H1 (cell line): ENCODE data around the gene PAAF1. TPM values are rescaled to one million over a fixed set of nuclear protein-coding genes. Genes with fewer than 3 reads are reported as not detected.

Experiments
- CTCF ChIA-PET: fragments of 300-600 bp; sonication (Branson Sonifier 250); formaldehyde crosslinking; loops from one replicate; lab custom pipeline; 2021; ENCODE audit not compliant: partially characterized antibody; lab: Charles Lee
- POLR2A ChIA-PET: fragments of 300-600 bp; sonication (Branson Sonifier 250); formaldehyde crosslinking; loops from one replicate; lab custom pipeline; 2021; ENCODE audit warnings: inconsistent platforms; ENCODE audit not compliant: partially characterized antibody; lab: Charles Lee
- DNase-seq, 2 experiments: peaks; one replicate each; pipeline versions ENCODE4 v3.0.0 to v3.0.0-alpha.2; 2010 to 2022; ENCODE audit warnings: low spot score in 2 of 2, low read depth in 1 of 2, mixed read lengths in 1 of 2
- FAIRE-seq: peaks from 2 replicates; lab custom pipeline; 2011; peaks lifted over from hg19 to GRCh38; lab: Jason Lieb, UNC
- H2AFZ ChIP-seq: 2 replicates; pipeline ENCODE4 v1.8.1; 2012; ENCODE audit warnings: low read length, inconsistent platforms
- H2AK5ac ChIP-seq: 2 replicates; pipeline ENCODE4 v1.6.1; 2013; ENCODE audit warnings: low read depth, low read length
- H2BK120ac ChIP-seq: replicated peaks from 2 replicates; pipeline ENCODE3; 2013; ENCODE audit warnings: low read depth, low read length, inconsistent platforms
- H2BK12ac ChIP-seq: 2 replicates; pipeline ENCODE4 v1.6.1; 2013; ENCODE audit warnings: low read depth, low read length
- H2BK15ac ChIP-seq: 2 replicates; pipeline ENCODE4 v1.6.1; 2013; ENCODE audit warnings: low read length
- H2BK20ac ChIP-seq: 2 replicates; pipeline ENCODE4 v1.6.1; 2013; ENCODE audit warnings: low read length
- H2BK5ac ChIP-seq: 2 replicates; pipeline ENCODE4 v1.6.1; 2013; ENCODE audit warnings: low read depth, low read length
- H3K14ac ChIP-seq: 2 replicates; pipeline ENCODE4 v1.6.1; 2013; ENCODE audit warnings: inconsistent platforms; ENCODE audit not compliant: insufficient read length
- H3K18ac ChIP-seq: 2 replicates; pipeline ENCODE4 v1.6.1; 2013; ENCODE audit warnings: low read length; ENCODE audit errors: extremely low read depth
- H3K23ac ChIP-seq: 2 replicates; pipeline ENCODE4 v1.6.1; 2013; ENCODE audit warnings: inconsistent platforms; ENCODE audit not compliant: insufficient read length
- H3K23me2 ChIP-seq: 2 replicates; pipeline ENCODE4 v1.6.1; 2013; ENCODE audit warnings: low read depth, low read length
- H3K27ac ChIP-seq: 2 replicates; pipeline ENCODE4 v1.6.1; 2011; ENCODE audit warnings: low read depth, low read length, inconsistent platforms
- H3K27me3 ChIP-seq, 4 experiments: replicated peaks in 1 of 4; 1 replicate in 1 of 4; 2 replicates in 3 of 4; pipeline versions ENCODE4 v1.6.1 to v1.8.1; 2011 to 2013; ENCODE audit warnings: low read length in 3 of 4, mild to moderate bottlenecking in 3 of 4, inconsistent platforms in 2 of 4, mixed read lengths in 2 of 4, moderate library complexity in 1 of 4; ENCODE audit not compliant: control insufficient read depth in 3 of 4, insufficient read depth in 3 of 4; ENCODE audit errors: extremely low read depth in 1 of 4
- H3K36me3 ChIP-seq, 4 experiments: 2 replicates each; pipeline versions ENCODE4 v1.6.1 to v1.8.1; 2011 to 2013; ENCODE audit warnings: mild to moderate bottlenecking in 4 of 4, low read length in 3 of 4, moderate library complexity in 2 of 4, control low read depth in 1 of 4, inconsistent platforms in 1 of 4; ENCODE audit not compliant: insufficient read depth in 4 of 4, control insufficient read depth in 2 of 4
- H3K4ac ChIP-seq: replicated peaks from 2 replicates; pipeline ENCODE3; 2013; ENCODE audit warnings: low read length, low read depth, mixed read lengths, inconsistent platforms; ENCODE audit not compliant: insufficient read length
- H3K4me1 ChIP-seq, 4 experiments: replicated peaks in 1 of 4; 1 replicate in 1 of 4; 2 replicates in 3 of 4; pipeline versions ENCODE4 v1.6.1 to v1.8.1; 2011 to 2013; ENCODE audit warnings: low read length in 3 of 4, inconsistent platforms in 2 of 4, mixed read lengths in 1 of 4; ENCODE audit not compliant: insufficient read depth in 4 of 4, control insufficient read depth in 3 of 4
- H3K4me2 ChIP-seq, 2 experiments: 2 replicates each; pipeline versions ENCODE4 v1.6.1 to v1.8.1; 2011 to 2013; ENCODE audit warnings: low read depth in 2 of 2, low read length in 2 of 2, control low read depth in 1 of 2, inconsistent platforms in 1 of 2, mild to moderate bottlenecking in 1 of 2; ENCODE audit not compliant: insufficient read depth in 1 of 2
- H3K4me3 ChIP-seq, 4 experiments: fragments of 200-600, 300-600 bp in 1 of 4; sonication (generic), shearing (Covaris generic), sonication (Bioruptor Twin) in 1 of 4; 2 replicates each; pipeline versions ENCODE4 v1.5.1 to v1.8.1; 2011 to 2016; ENCODE audit warnings: low read length in 4 of 4, low read depth in 3 of 4, control low read depth in 2 of 4, inconsistent platforms in 2 of 4, mild to moderate bottlenecking in 2 of 4, mixed read lengths in 1 of 4, moderate library complexity in 1 of 4; ENCODE audit not compliant: insufficient read depth in 2 of 4; ENCODE audit errors: extremely low read depth in 1 of 4
- H3K56ac ChIP-seq: replicated peaks from 2 replicates; pipeline ENCODE3; 2013; ENCODE audit warnings: low read depth, mild to moderate bottlenecking, mixed read lengths, low read length, inconsistent platforms; ENCODE audit not compliant: insufficient read length
- H3K79me1 ChIP-seq: 2 replicates; pipeline ENCODE4 v1.6.1; 2013; ENCODE audit warnings: low read depth, low read length, control low read depth
- H3K79me2 ChIP-seq, 2 experiments: 2 replicates each; pipeline versions ENCODE4 v1.6.1 to v1.8.1; 2012 to 2013; ENCODE audit warnings: low read length in 2 of 2, mild to moderate bottlenecking in 2 of 2, inconsistent platforms in 1 of 2; ENCODE audit not compliant: insufficient read depth in 2 of 2, control insufficient read depth in 1 of 2
- H3K9ac ChIP-seq, 4 experiments: replicated peaks in 1 of 4; 1 replicate in 1 of 4; 2 replicates in 3 of 4; pipeline versions ENCODE4 v1.6.1 to v1.8.1; 2011 to 2013; ENCODE audit warnings: low read depth in 3 of 4, low read length in 3 of 4, control low read depth in 2 of 4, mild to moderate bottlenecking in 2 of 4, moderate library complexity in 2 of 4, inconsistent platforms in 1 of 4; ENCODE audit errors: extremely low read depth in 1 of 4
- H3K9me3 ChIP-seq, 2 experiments: 2 replicates each; pipeline versions ENCODE4 v1.6.1 to v1.8.1; 2012 to 2013; ENCODE audit warnings: mild to moderate bottlenecking in 2 of 2, moderate library complexity in 2 of 2, control low read depth in 1 of 2, inconsistent platforms in 1 of 2, low read depth in 1 of 2, low read length in 1 of 2, mixed read lengths in 1 of 2; ENCODE audit not compliant: insufficient read depth in 2 of 2
- H4K20me1 ChIP-seq, 2 experiments: replicated peaks in 1 of 2; 2 replicates each; pipeline versions ENCODE3 to v1.8.1; 2011 to 2013; ENCODE audit warnings: inconsistent platforms in 2 of 2, low read length in 2 of 2, mild to moderate bottlenecking in 1 of 2; ENCODE audit not compliant: insufficient read depth in 2 of 2, control insufficient read depth in 1 of 2
- H4K5ac ChIP-seq: 2 replicates; pipeline ENCODE4 v1.6.1; 2013; ENCODE audit warnings: low read length, low read depth, mixed read lengths, inconsistent platforms; ENCODE audit not compliant: insufficient read length
- H4K8ac ChIP-seq: 2 replicates; pipeline ENCODE4 v1.8.0; 2013; ENCODE audit warnings: mild to moderate bottlenecking, moderate library complexity, low read length, inconsistent platforms; ENCODE audit not compliant: insufficient read depth; ENCODE audit errors: extremely low read depth
- H4K91ac ChIP-seq: replicated peaks from 2 replicates; pipeline ENCODE3; 2013; ENCODE audit warnings: low read length, mixed read lengths, inconsistent platforms; ENCODE audit not compliant: insufficient read length
- BACH1 ChIP-seq: IDR thresholded peaks from 2 replicates; pipeline ENCODE4 v1.6.1; 2012; ENCODE audit warnings: low read length, improper control_type of control experiment
- CEBPB ChIP-seq: IDR thresholded peaks from 2 replicates; pipeline ENCODE4 v1.6.1; 2012; ENCODE audit warnings: low read depth, low read length
- POLR2A ChIP-seq, 2 experiments: IDR thresholded peaks; 1 replicate in 1 of 2; 2 replicates in 1 of 2; pipeline ENCODE4 v1.6.1; 2011; ENCODE audit warnings: low read depth in 2 of 2, low read length in 2 of 2, mild to moderate bottlenecking in 2 of 2; ENCODE audit errors: control extremely low read depth in 1 of 2
- POLR2AphosphoS5 ChIP-seq: IDR thresholded peaks from 2 replicates; pipeline ENCODE4 v1.6.1; 2011; ENCODE audit warnings: low read depth, low read length
- SUZ12 ChIP-seq: fragments of 200-600 bp; sonication (generic); IDR thresholded peaks from 2 replicates; pipeline ENCODE4 v1.6.1; 2012; ENCODE audit warnings: mild to moderate bottlenecking, inconsistent platforms, low read length, moderate library complexity, mixed read lengths
- WGBS, 2 experiments: shearing (Covaris generic) in 1 of 2; methylation state at CpG; one replicate each; pipeline versions ENCODE4 v1.1.6 to v1.1.7; 2013 to 2015; ENCODE audit warnings: low lambda C conversion rate in 2 of 2, mixed read lengths in 2 of 2, inconsistent platforms in 1 of 2, low coverage in 1 of 2, missing lambda C conversion rate in 1 of 2; ENCODE audit not compliant: insufficient replicate concordance in 2 of 2, insufficient coverage in 1 of 2, insufficient read length in 1 of 2; ENCODE audit errors: extremely low coverage in 1 of 2, missing lambda C conversion rate in 1 of 2; 5-methylcytosine and 5-hydroxymethylcytosine counted together
- polyA plus RNA-seq, 7 experiments: library from polyadenylated mRNA; depleted of rRNA in 3 of 7; stranded (reverse) in 5 of 7; unstranded in 2 of 7; fragments of >200 nt in 5 of 7; fragments of 200-250 nt in 2 of 7; gene quantifications; 1 replicate in 5 of 7; 2 replicates in 1 of 7; 4 replicates in 1 of 7; pipeline versions ENCODE4 v1.2.1 to v1.2.3, GENCODE V29; 2011 to 2013; ENCODE audit warnings: missing spikeins in 2 of 7, mixed read lengths in 2 of 7
- total RNA-seq: library from RNA; stranded (reverse); fragmentation: NEBNext Ultra II Directional; extraction: Animal tissue kit (Norgen Biotek cat#: 25700); gene quantifications from 2 replicates; pipeline ENCODE4 v1.2.1, GENCODE V29; 2021

PAAF1 gene
- total and polyA plus RNA-seq, 2 of the 8 experiments (the other 6 are each of a cell fraction or from before 2014, with no cell fraction given) = 24.4 to 28.8 TPM

DNA sequence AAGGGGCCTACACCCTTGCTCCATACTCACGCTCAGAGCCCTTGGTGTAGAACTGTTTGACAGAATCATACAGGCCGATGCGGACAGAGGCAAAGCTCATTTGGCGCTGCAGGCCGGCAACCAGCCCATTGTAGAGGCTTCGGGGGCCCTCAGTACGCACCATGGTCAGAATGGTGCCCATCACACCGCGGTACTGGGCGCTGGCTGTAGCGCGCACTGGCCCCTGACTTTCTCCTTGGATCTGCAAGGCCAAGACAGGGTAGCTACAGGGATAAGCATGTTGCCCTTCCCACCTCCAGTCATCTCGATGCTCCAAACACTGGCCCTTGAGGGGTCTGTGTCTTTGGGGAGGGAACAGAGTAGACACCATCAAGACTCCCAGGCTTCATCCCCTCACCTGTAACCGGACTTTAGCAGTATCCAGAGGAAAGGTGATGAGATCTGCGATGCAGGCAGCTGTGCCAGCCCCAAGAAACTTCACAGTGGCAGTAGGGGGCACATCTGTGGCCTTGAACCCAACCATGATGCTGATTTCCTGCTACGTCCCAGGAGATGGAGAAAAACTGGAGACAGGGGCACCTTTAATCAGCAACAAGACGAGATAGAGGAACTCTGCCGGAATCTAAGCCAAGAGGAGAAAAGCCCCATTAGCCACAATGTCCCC lies 101.2 kb downstream of the PAAF1 start:
- H3K27ac ChIP-seq = no peak overlapping the region
- peaks cover 20 to 67% (median 37%) of the 10 kb centered on the region in 4 experiments for H3K36me3 ChIP-seq
- H2BK120ac ChIP-seq = no peak overlapping the region
- no peak overlapping the region for H3K18ac ChIP-seq
- no peak overlapping the region for H4K91ac ChIP-seq
- peaks cover 0 to 2% (median 0%) of the 10 kb centered on the region in 4 experiments; a peak in 2 of 7 replicates for H3K27me3 ChIP-seq
- H3K79me2 ChIP-seq = peaks cover 0 to 6% of the 10 kb centered on the region in 2 experiments; a peak in 1 of 4 replicates
- peaks cover 9% of the 10 kb centered on the region for H3K23me2 ChIP-seq
- no peak overlapping the region for H3K56ac ChIP-seq
- H2AK5ac ChIP-seq = no peak overlapping the region
- no peak overlapping the region for H3K23ac ChIP-seq
- ChIA-PET POLR2A (interaction anchor here (0.6 to 6.8 kb wide), 3 partner anchors 8 to 34 kb away, joined by 3 to 94 read pairs (median 5); no protein-coding TSS in a partner anchor), CTCF (interaction anchor here (4.9 kb wide), 1 partner anchor 14 kb away, joined by 22 read pairs; no protein-coding TSS in a partner anchor)
- no peak overlapping the region for H3K14ac ChIP-seq
- H2AFZ ChIP-seq = no peak overlapping the region
- FAIRE-seq = no peak
- H2BK5ac ChIP-seq = no peak overlapping the region
- no peak overlapping the region for H2BK15ac ChIP-seq
- no peak overlapping the region for H2BK20ac ChIP-seq
- no peak overlapping the region for H3K4me2 ChIP-seq
- peaks cover 0 to 8% of the 10 kb centered on the region in 2 experiments for H4K20me1 ChIP-seq
- H3K79me1 ChIP-seq = peaks cover 2% of the 10 kb centered on the region; the same call in 1 of the 2 replicates
- H3K9ac ChIP-seq = no peak overlapping the region
- peaks cover 7 to 14% (median 10%) of the 10 kb centered on the region in 4 experiments for H3K4me1 ChIP-seq
- H3K4ac ChIP-seq = no peak overlapping the region
- H4K8ac ChIP-seq = no peak overlapping the region
- H3K9me3 ChIP-seq = no peaks in the 10 kb centered on the region
- H4K5ac ChIP-seq = no peak overlapping the region
- no peak for DNase-seq
- H3K4me3 ChIP-seq = no peak overlapping the region
- H2BK12ac ChIP-seq = no peak overlapping the region
- 95% methylated on average over 18 of the region's 18 CpGs; no CpG with 5 or more reads in 1 of the 2 experiments for WGBS, 2 experiments
- TF ChIP-seq POLR2AphosphoS5 (no peak), CEBPB (no peak), SUZ12 (no peak), BACH1 (no peak), POLR2A (IDR thresholded peaks at IDR 0.05; ENCODE audit: control extremely low read depth in 1 of 2, low read depth in 2 of 2, low read length in 2 of 2) (no peak)
